GM12891 (cell line): ENCODE measurements around the gene ASGR1.

Experiments
- DNase-seq: peaks from one replicate; pipeline ENCODE4 v3.0.0; 2011; ENCODE audit warnings: low spot score; ENCODE audit not compliant: insufficient read length
- FAIRE-seq: peaks from 2 replicates; lab custom pipeline; 2011; peaks lifted over from hg19 to GRCh38; lab: Jason Lieb, UNC
- PAX5 ChIP-seq: IDR thresholded peaks from 2 replicates; pipeline ENCODE4 v1.6.1; 2011; ENCODE audit warnings: low read length, moderate library complexity, mild to moderate bottlenecking; ENCODE audit not compliant: insufficient read depth, severe bottlenecking
- POLR2A ChIP-seq: IDR thresholded peaks from 2 replicates; pipeline ENCODE4 v1.6.1; 2011; ENCODE audit warnings: low read depth, low read length, control low read depth
- POLR2AphosphoS5 ChIP-seq: IDR thresholded peaks from 2 replicates; pipeline ENCODE4 v1.6.1; 2011; ENCODE audit warnings: low read depth, low read length, control low read depth
- POU2F2 ChIP-seq: IDR thresholded peaks from 2 replicates; pipeline ENCODE4 v1.6.1; 2011; ENCODE audit warnings: low read depth, mild to moderate bottlenecking, control low read depth, low read length, moderate library complexity
- SPI1 ChIP-seq: IDR thresholded peaks from 2 replicates; pipeline ENCODE4 v1.6.1; 2011; ENCODE audit warnings: low read depth, low read length, control low read depth
- TAF1 ChIP-seq: IDR thresholded peaks from 2 replicates; pipeline ENCODE4 v1.6.1; 2011; ENCODE audit warnings: low read depth, low read length, control low read depth

Gene ASGR1

GRCh38 chr17:7215652-7216180, 36.5 kb upstream of the ASGR1 start:
- TF ChIP-seq POLR2A = no peak
- no peak for TF ChIP-seq PAX5
- no peak for TF ChIP-seq POU2F2
- TF ChIP-seq SPI1 = no peak
- peak; percentile 75 for FAIRE-seq
- no peak for DNase-seq

GRCh38 chr17:7215136-7215638, 36.0 kb upstream of the ASGR1 start:
- FAIRE-seq = no peak
- DNase-seq = no peak
- no peak for TF ChIP-seq TAF1
- TF ChIP-seq POU2F2 = no peak
- no peak for TF ChIP-seq POLR2A
- no peak for TF ChIP-seq SPI1
- TF ChIP-seq POLR2AphosphoS5 = no peak
- no peak for TF ChIP-seq PAX5

- FAIRE-seq (peak; percentile 100), DNase-seq (peak; percentile 96)
- TF ChIP-seq PAX5 = no peak
- no peak for TF ChIP-seq POLR2A
- no peak for TF ChIP-seq TAF1
- peak; percentile 31; the same call in 1 of the 2 replicates for TF ChIP-seq POU2F2
- no peak for TF ChIP-seq POLR2AphosphoS5
- TF ChIP-seq SPI1 = 0 out of 2 replicates have a peak, but pooled peaks have one; percentile 15
These were observed 35.3 kb upstream of the ASGR1 start for GRCh38 chr17:7214300-7215135.

GRCh38 chr17:7213895-7214299, 34.7 kb upstream of the ASGR1 start:
- TF ChIP-seq TAF1 (no peak), SPI1 (no peak), POLR2AphosphoS5 (no peak), POU2F2 (no peak), PAX5 (no peak), POLR2A (no peak)
- FAIRE-seq (no peak), DNase-seq (no peak)

- no peak for DNase-seq
- TF ChIP-seq POLR2A (no peak), SPI1 (no peak)
- no peak for FAIRE-seq
These were observed 32.5 kb upstream of the ASGR1 start for GRCh38 chr17:7211491-7212273.

- no peak for TF ChIP-seq POLR2AphosphoS5
- TF ChIP-seq POU2F2 = no peak
- TF ChIP-seq POLR2A = no peak
- TF ChIP-seq SPI1 = no peak
- TF ChIP-seq PAX5 = no peak
- no peak for TF ChIP-seq TAF1
- FAIRE-seq (no peak), DNase-seq (no peak)
These were observed 29.7 kb upstream of the ASGR1 start for GRCh38 chr17:7208754-7209460.

- DNase-seq (no peak), FAIRE-seq (no peak)
- TF ChIP-seq SPI1 (no peak), POU2F2 (no peak), TAF1 (no peak), POLR2AphosphoS5 (no peak), POLR2A (no peak), PAX5 (no peak)
These were observed 28.9 kb upstream of the ASGR1 start for GRCh38 chr17:7208027-7208571.

- DNase-seq = no peak
- no peak for FAIRE-seq
- TF ChIP-seq SPI1 = no peak
- TF ChIP-seq POLR2AphosphoS5 = no peak
- TF ChIP-seq TAF1 = no peak
- TF ChIP-seq PAX5 = no peak
- no peak for TF ChIP-seq POLR2A
- TF ChIP-seq POU2F2 = no peak
These were observed 28.2 kb upstream of the ASGR1 start for GRCh38 chr17:7207120-7208001.
